T-cell (primary cell): Measurements from ENCODE around the gene CCNK. TPM values are rescaled to one million over a fixed set of nuclear protein-coding genes. Genes with fewer than 3 reads are reported as not detected.

ENCODE experiments used
- ATAC-seq, 4 experiments: fragments of 200-7000 bp in 3 of 4; fragments of 150-1000 bp in 1 of 4; cut with Tn5 transposase; replicated peaks in 1 of 4; 1 replicate in 3 of 4; 2 replicates in 1 of 4; pipeline ENCODE4 v1.10.0; 2021; ENCODE audit warnings: moderate library complexity in 3 of 4, mild to moderate bottlenecking in 2 of 4, moderate number of reproducible peaks in 1 of 4
- CTCF ChIA-PET, 2 donors: fragments of 300-600 bp; sonication (Branson Sonifier 250); formaldehyde crosslinking; loops; one replicate each; lab custom pipeline; 2022; ENCODE audit warnings: antibody characterized with exemption in 2 of 2; lab: Charles Lee
- POLR2A ChIA-PET, 2 donors: fragments of 300-600 bp; sonication (Branson Sonifier 250); formaldehyde crosslinking; loops; one replicate each; lab custom pipeline; 2022; ENCODE audit warnings: antibody characterized with exemption in 2 of 2; lab: Charles Lee
- DNase-seq, 35 experiments: peaks; one replicate each; pipeline versions ENCODE4 v3.0.0 to v3.0.0-alpha.2; 2013 to 2023
- H3K27ac ChIP-seq: one replicate; pipeline ENCODE4 v1.5.1; 2013; ENCODE audit warnings: low read length
- H3K27me3 ChIP-seq, 2 experiments: replicated peaks in 1 of 2; 1 replicate in 1 of 2; 2 replicates in 1 of 2; pipeline versions ENCODE4 v1.6.1 to v1.7.0; 2013; ENCODE audit warnings: low read length in 1 of 2, mixed read lengths in 1 of 2; ENCODE audit not compliant: control insufficient read depth in 2 of 2, insufficient read depth in 2 of 2; ENCODE audit errors: extremely low read depth in 1 of 2
- H3K36me3 ChIP-seq, 2 donors: 1 replicate in 1 of 2; 2 replicates in 1 of 2; pipeline versions ENCODE4 v1.6.1 to v1.7.0; 2013; ENCODE audit warnings: low read length in 1 of 2; ENCODE audit not compliant: control insufficient read depth in 2 of 2, insufficient read depth in 1 of 2; ENCODE audit errors: extremely low read depth in 1 of 2
- H3K4me1 ChIP-seq, 2 experiments: 1 replicate in 1 of 2; 2 replicates in 1 of 2; pipeline versions ENCODE4 v1.6.1 to v1.7.0; 2013; ENCODE audit warnings: low read length in 2 of 2, mixed read lengths in 1 of 2; ENCODE audit not compliant: insufficient read depth in 2 of 2, control insufficient read depth in 1 of 2; ENCODE audit errors: extremely low read depth in 1 of 2
- H3K4me3 ChIP-seq, 2 donors: 1 replicate in 1 of 2; 2 replicates in 1 of 2; pipeline versions ENCODE4 v1.5.1 to v1.7.0; 2013; ENCODE audit warnings: mild to moderate bottlenecking in 2 of 2, low read length in 1 of 2, moderate library complexity in 1 of 2; ENCODE audit not compliant: control insufficient read depth in 1 of 2; ENCODE audit errors: extremely low read depth in 1 of 2
- H3K9me3 ChIP-seq: 2 replicates; pipeline ENCODE4 v1.7.0; 2013
- H3K27ac Mint-ChIP-seq, 2 donors: one replicate each; pipeline ENCODE4 v1.8.0; 2020 to 2021; ENCODE audit warnings: mild to moderate bottlenecking in 2 of 2, mixed read lengths in 2 of 2
- H3K27me3 Mint-ChIP-seq, 2 donors: one replicate each; pipeline ENCODE4 v1.8.0; 2021 to 2022; ENCODE audit warnings: mixed read lengths in 2 of 2
- H3K36me3 Mint-ChIP-seq: one replicate; pipeline ENCODE4 v1.8.0; 2021; ENCODE audit warnings: mixed read lengths
- H3K4me1 Mint-ChIP-seq, 3 donors: one replicate each; pipeline ENCODE4 v1.8.0; 2020 to 2022; ENCODE audit warnings: mixed read lengths in 3 of 3, mild to moderate bottlenecking in 1 of 3
- H3K4me3 Mint-ChIP-seq, 3 donors: one replicate each; pipeline ENCODE4 v1.8.0; 2020 to 2022; ENCODE audit warnings: mild to moderate bottlenecking in 3 of 3, mixed read lengths in 3 of 3, moderate library complexity in 3 of 3
- H3K9me3 Mint-ChIP-seq, 3 donors: one replicate each; pipeline ENCODE4 v1.8.0; 2020 to 2022; ENCODE audit warnings: mixed read lengths in 3 of 3
- WGBS: methylation state at CpG from one replicate; pipeline ENCODE4 v1.1.5; 2013; ENCODE audit warnings: missing lambda C conversion rate; ENCODE audit not compliant: insufficient coverage; 5-methylcytosine and 5-hydroxymethylcytosine counted together
- total RNA-seq, 35 experiments: library from RNA in 6 of 35; stranded (reverse) in 6 of 35; fragments of 120-200 nt in 1 of 35; gene quantifications; one replicate each; pipeline versions ENCODE4 v1.2.1 to v1.2.4 and lab custom pipeline; 2013 to 2026

Gene CCNK
- total RNA-seq, 5 donors from 2014 or later (not counting 1 experiment from before 2014, with no cell fraction given) = 61.8 to 138 (median 74.6) TPM

DNA sequence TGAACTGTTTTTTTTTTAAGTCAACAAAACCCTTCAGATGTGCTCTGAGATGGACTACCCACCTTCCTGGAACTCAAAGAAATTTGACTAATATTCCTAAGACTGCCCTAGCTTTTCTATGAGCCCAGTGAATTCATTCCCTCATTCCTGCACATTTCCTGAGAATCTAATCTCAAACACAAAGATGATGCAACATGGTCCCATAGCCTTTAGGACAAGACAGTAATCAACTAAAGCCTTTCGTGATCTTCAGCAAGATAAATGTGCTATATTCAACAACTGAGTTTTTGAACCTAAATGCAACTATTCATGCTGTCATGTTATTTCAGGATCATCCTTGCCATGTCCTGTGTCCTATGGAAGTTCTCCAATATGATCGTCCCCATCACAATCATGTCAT lies 5.5 kb upstream of the CCNK start:
- no peak for ATAC-seq
- no peaks in the 10 kb centered on the region for H3K9me3 Mint-ChIP-seq
- H3K27me3 Mint-ChIP-seq = no peaks in the 10 kb centered on the region
- H3K4me3 Mint-ChIP-seq = no peak overlapping the region
- CTCF ChIA-PET = no interaction called here
- DNase-seq = no peak
- no peak overlapping the region for H3K27ac Mint-ChIP-seq
- WGBS = 100% methylated on average over 1 of the region's 2 CpGs
- no peaks in the 10 kb centered on the region for H3K9me3 ChIP-seq
- no peak overlapping the region for H3K4me3 ChIP-seq
- no peaks in the 10 kb centered on the region for H3K36me3 ChIP-seq
- H3K36me3 Mint-ChIP-seq = peaks cover 3% of the 10 kb centered on the region
- no peaks in the 10 kb centered on the region for H3K27me3 ChIP-seq
- H3K4me1 ChIP-seq = peaks cover 10 to 13% of the 10 kb centered on the region in 2 experiments
- POLR2A ChIA-PET = interaction anchor here in 1 of 2 donors (0.6 kb wide), 1 partner anchor 80 kb away, joined by 4 read pairs; no protein-coding TSS in a partner anchor
- peaks cover 31 to 51% (median 48%) of the 10 kb centered on the region in 3 donors for H3K4me1 Mint-ChIP-seq
- H3K27ac ChIP-seq = no peak overlapping the region

DNA sequence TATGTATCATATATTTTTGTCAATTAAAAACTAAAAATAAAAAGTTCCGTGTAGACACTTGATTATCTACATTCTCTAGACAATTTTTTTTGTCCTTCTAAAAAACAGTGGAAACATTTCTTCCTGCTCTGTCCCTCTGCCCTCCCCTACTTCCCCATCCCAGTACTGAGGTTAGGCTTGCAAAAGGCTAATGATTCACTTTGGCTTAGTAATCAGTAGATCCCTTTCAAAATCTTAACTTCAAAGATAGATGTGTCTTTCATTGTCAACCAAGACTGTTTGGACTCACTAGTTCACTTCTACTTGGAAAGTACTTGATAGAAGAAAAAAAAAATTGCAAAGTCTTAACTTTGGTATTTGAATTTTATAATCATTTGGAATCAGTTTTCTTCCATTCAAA lies 4.3 kb upstream of the CCNK start:
- Histone ChIP-seq H3K4me1 (peaks cover 10 to 15% of the 10 kb centered on the region in 2 experiments), H3K36me3 (no peaks in the 10 kb centered on the region), H3K27me3 (no peaks in the 10 kb centered on the region), H3K27ac (no peak overlapping the region), H3K9me3 (no peaks in the 10 kb centered on the region), H3K4me3 (no peak overlapping the region)
- ATAC-seq = no peak
- Mint-ChIP-seq H3K4me3 (no peak overlapping the region), H3K4me1 (peaks cover 31 to 51% (median 51%) of the 10 kb centered on the region in 3 donors), H3K27ac (no peak overlapping the region), H3K9me3 (no peaks in the 10 kb centered on the region), H3K27me3 (no peaks in the 10 kb centered on the region), H3K36me3 (peaks cover 3% of the 10 kb centered on the region)
- no peak for DNase-seq
- POLR2A ChIA-PET = no interaction called here
- no CpG with 5 or more reads among the region's 1 CpG for WGBS
- CTCF ChIA-PET = no interaction called here

DNA sequence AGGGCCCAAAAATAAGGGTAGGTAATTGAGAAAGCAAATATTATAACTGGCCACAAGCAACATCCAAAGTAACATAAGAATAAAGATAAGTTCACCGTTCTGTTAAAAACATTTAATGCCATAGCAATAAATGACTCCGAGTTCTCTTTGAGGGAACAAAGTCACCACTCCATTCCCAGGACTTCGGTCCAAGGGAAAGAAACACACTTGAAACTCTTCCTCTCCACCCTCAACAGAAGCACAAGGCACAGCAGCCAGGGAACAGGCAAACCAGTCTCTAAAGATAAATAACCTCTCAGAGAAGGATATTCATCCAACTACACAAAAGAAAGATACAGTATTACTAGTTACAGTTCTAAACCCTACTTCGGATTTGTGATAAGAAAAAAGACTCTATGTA lies 3.1 kb upstream of the CCNK start:
- peak overlapping the region in 2 of 3 donors; percentile 0 to 7 for H3K4me3 Mint-ChIP-seq

DNA sequence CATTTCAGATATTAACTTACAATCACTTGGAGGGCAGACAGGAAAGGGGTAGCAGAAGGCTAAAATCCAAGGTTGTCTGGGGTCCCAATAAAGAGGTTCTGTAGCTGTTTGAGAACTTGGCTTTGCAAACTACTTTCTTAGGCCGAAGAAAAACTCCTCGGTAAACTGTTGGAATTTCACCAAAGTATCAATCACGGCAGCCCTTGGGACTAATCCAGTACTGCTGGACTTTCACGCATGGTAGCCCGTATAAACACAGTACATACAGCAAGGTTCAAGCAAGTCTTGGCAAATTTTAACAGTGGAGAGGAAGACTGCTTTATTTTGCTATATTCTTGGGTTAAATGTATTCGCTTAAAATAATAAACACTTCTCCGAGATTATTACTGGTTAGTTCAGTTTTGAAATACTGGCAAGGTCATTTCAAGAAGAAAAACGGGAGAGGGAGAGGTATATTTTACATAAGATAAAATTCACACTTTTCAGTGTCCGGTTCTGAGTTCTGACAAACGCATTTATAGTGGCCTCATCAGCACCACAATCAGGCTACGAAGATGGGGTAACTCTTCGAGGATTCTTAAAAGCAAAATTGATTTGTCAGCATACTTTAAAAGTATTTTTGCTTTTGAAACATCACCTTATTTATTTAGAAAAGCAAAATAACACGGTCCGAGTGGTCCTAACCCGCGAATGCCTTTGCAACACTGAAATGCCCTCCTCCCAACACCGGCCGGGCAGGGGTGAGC lies 1.9 kb upstream of the CCNK start:
- Mint-ChIP-seq H3K4me1 (peaks cover 51 to 62% (median 61%) of the 10 kb centered on the region in 3 donors), H3K27ac (peak overlapping the region; percentile 23 to 75), H3K9me3 (no peaks in the 10 kb centered on the region), H3K36me3 (peaks cover 3% of the 10 kb centered on the region), H3K27me3 (no peaks in the 10 kb centered on the region), H3K4me3 (peak overlapping the region; percentile 90 to 96 (median 92))
- H3K4me3 ChIP-seq = peak overlapping the region; percentile 57 to 72
- DNase-seq (no peak), ATAC-seq (no peak)
- WGBS = 29% methylated on average over 6 of the region's 18 CpGs
- no peak overlapping the region for H3K27ac ChIP-seq
- ChIA-PET CTCF (no interaction called here), POLR2A (no interaction called here)
- H3K27me3 ChIP-seq = no peaks in the 10 kb centered on the region
- no peaks in the 10 kb centered on the region for H3K9me3 ChIP-seq
- H3K4me1 ChIP-seq = peaks cover 20 to 23% of the 10 kb centered on the region in 2 experiments
- no peaks in the 10 kb centered on the region for H3K36me3 ChIP-seq

More for the DNA sequence above, 3.1 kb upstream of the CCNK start:
- Histone ChIP-seq H3K27ac (no peak overlapping the region), H3K27me3 (no peaks in the 10 kb centered on the region), H3K36me3 (no peaks in the 10 kb centered on the region), H3K4me1 (peaks cover 17 to 23% of the 10 kb centered on the region in 2 experiments), H3K9me3 (no peaks in the 10 kb centered on the region), H3K4me3 (no peak overlapping the region)
- ATAC-seq = no peak
- 100% methylated on average over 2 of the region's 4 CpGs for WGBS
- H3K36me3 Mint-ChIP-seq = peaks cover 3% of the 10 kb centered on the region
- no peaks in the 10 kb centered on the region for H3K9me3 Mint-ChIP-seq
- H3K4me1 Mint-ChIP-seq = peaks cover 44 to 58% (median 57%) of the 10 kb centered on the region in 3 donors
- DNase-seq = no peak
- no peak overlapping the region for H3K27ac Mint-ChIP-seq
- ChIA-PET CTCF (no interaction called here), POLR2A (no interaction called here)
- no peaks in the 10 kb centered on the region for H3K27me3 Mint-ChIP-seq

DNA sequence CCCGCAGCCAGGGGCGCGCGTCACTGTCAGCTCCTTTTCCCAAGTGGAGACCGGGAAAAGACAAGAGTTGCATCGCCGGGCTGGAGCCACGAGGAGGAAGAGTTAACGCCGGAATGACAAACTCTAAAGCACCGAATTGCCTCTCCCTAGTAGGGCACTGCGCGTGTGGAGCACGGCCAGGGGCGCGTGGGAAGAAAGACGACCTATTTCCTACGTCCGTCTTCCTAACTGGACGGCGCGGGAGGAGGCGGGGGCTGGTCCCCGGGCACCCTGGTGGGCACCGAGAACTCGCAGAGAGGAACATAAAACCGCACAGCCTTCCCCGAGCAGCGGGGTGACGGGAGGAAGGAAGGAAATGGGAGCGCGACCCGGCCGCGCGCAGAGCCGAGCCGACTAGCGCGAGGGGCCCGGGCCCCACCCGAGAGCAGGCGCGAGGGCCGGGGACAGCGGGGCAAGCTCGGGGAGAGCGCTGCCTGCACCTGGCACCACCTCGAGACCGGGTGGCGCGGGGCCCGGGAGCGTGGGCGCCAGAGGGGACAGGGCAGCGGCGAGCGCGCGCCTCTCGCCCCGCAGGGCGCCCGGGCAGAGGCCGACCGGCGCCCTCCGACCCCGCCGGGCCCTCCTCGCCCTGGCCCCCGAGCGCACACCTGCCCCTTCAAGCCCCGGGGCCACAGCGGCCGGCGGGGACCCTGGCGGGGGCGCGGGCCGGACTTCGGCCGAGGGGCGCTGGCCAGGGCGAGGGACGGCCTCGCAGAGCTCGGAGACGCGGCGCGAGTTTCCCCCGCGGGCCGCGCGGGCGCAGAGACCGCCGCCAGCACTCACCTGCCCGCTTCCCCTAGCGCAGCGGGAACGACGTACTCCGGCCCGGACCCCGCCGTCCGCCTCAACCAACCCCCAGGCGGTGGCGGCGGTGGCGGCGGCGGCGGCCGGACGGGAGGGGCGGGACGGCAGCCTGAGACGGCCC lies 1.0 kb upstream of the CCNK start, which contains the start of gene SETD3:
Gene SETD3 (minus strand): TSS at position 954 of the 964 bp plus-strand sequence. CDS start 15,054 bp downstream, outside the sequence.
- peaks cover 60 to 67% (median 66%) of the 10 kb centered on the region in 3 donors for H3K4me1 Mint-ChIP-seq
- H3K36me3 Mint-ChIP-seq = peaks cover under 1% of the 10 kb centered on the region
- DNase-seq = peak in 25 of 35 experiments; percentile 1 to 54 (median 13)
- POLR2A ChIA-PET = interaction anchor here (0.5 to 1.3 kb wide), 9 partner anchors 10 to 1343 kb away, joined by 3 to 24 read pairs (median 5); partner anchors contain the start of genes CCDC85C (in 1 of the 2) and CYP46A1 (in 1 of the 2)
- no peaks in the 10 kb centered on the region for H3K27me3 Mint-ChIP-seq
- under 1% methylated on average over 117 of the region's 122 CpGs for WGBS
- no peaks in the 10 kb centered on the region for H3K9me3 Mint-ChIP-seq
- H3K9me3 ChIP-seq = no peaks in the 10 kb centered on the region
- peaks cover 20 to 23% of the 10 kb centered on the region in 2 experiments for H3K4me1 ChIP-seq
- CTCF ChIA-PET = interaction anchor here in 1 of 2 donors (1.1 to 1.3 kb wide), 3 partner anchors 123 to 204 kb away, joined by 3 to 11 read pairs (median 3); partner anchors contain the start of genes CCDC85C and CYP46A1
- peak within 1 kb of the TSS; percentile 95 to 98 for H3K27ac Mint-ChIP-seq
- H3K4me3 Mint-ChIP-seq = peak within 1 kb of the TSS; percentile 90 to 98 (median 96)
- no peak for ATAC-seq
- H3K27ac ChIP-seq = peak within 1 kb of the TSS; percentile 87
- H3K36me3 ChIP-seq = no peaks in the 10 kb centered on the region
- no peaks in the 10 kb centered on the region for H3K27me3 ChIP-seq
- peak within 1 kb of the TSS; percentile 96 to 99 for H3K4me3 ChIP-seq
